GM23338 (cell line): ENCODE measurements around the gene SYNDIG1. TPM values are rescaled to one million over a fixed set of nuclear protein-coding genes. Genes with fewer than 3 reads are reported as not detected.

Experiments used
- ATAC-seq: fragments of 200-7000 bp; cut with Tn5 transposase; 3 replicates; pipeline ENCODE4 v1.9.1; 2020
- DNase-seq: peaks from one replicate; pipeline ENCODE4 v3.0.0-alpha.2; 2015; ENCODE audit warnings: low spot score
- H2AFZ ChIP-seq: fragments of 200-600 bp; sonication (generic); 2 replicates; pipeline ENCODE4 v1.8.0; 2016; ENCODE audit warnings: antibody characterized with exemption, mild to moderate bottlenecking, moderate library complexity
- H3F3A ChIP-seq: fragments of 200-600 bp; sonication (generic); replicated peaks from 2 replicates; pipeline ENCODE4 v1.8.0; 2017; ENCODE audit warnings: antibody characterized with exemption, mixed run types, low read depth
- H3K27ac ChIP-seq: fragments of 200-600 bp; sonication (generic); 2 replicates; pipeline ENCODE4 v1.6.1; 2016; ENCODE audit warnings: low read depth
- H3K27me3 ChIP-seq: fragments of 200-600 bp; sonication (generic); 2 replicates; pipeline ENCODE4 v1.8.0; 2016; ENCODE audit warnings: mild to moderate bottlenecking, mixed run types, moderate library complexity; ENCODE audit not compliant: insufficient read depth
- H3K36me3 ChIP-seq: fragments of 200-600 bp; sonication (generic); 2 replicates; pipeline ENCODE4 v1.8.0; 2016; ENCODE audit warnings: mild to moderate bottlenecking; ENCODE audit not compliant: insufficient read depth
- H3K4me1 ChIP-seq: fragments of 200-600 bp; sonication (generic); 2 replicates; pipeline ENCODE4 v1.8.0; 2016; ENCODE audit warnings: mild to moderate bottlenecking, moderate library complexity; ENCODE audit not compliant: insufficient read depth
- H3K4me2 ChIP-seq: fragments of 200-600 bp; sonication (generic); 2 replicates; pipeline ENCODE4 v1.7.1; 2017; ENCODE audit warnings: mixed run types
- H3K4me3 ChIP-seq: fragments of 200-600 bp; sonication (generic); 2 replicates; pipeline ENCODE4 v1.6.1; 2016; ENCODE audit warnings: mixed run types
- H3K79me2 ChIP-seq: fragments of 200-600 bp; sonication (generic); replicated peaks from 2 replicates; pipeline ENCODE4 v1.8.0; 2017; ENCODE audit warnings: mild to moderate bottlenecking; ENCODE audit not compliant: insufficient read depth
- H3K9me2 ChIP-seq: fragments of 200-600 bp; sonication (generic); 2 replicates; pipeline ENCODE4 v1.8.0; 2017; ENCODE audit not compliant: insufficient read depth
- H4K20me1 ChIP-seq: fragments of 200-600 bp; sonication (generic); replicated peaks from 2 replicates; pipeline ENCODE4 v1.8.0; 2017; ENCODE audit warnings: mild to moderate bottlenecking; ENCODE audit not compliant: insufficient read depth
- H3K27ac Mint-ChIP-seq: 2 replicates; pipeline ENCODE4 v1.8.0; 2020; ENCODE audit warnings: inconsistent platforms, mild to moderate bottlenecking, moderate library complexity, mixed read lengths
- H3K27me3 Mint-ChIP-seq: 3 replicates; pipeline ENCODE4 v1.8.0; 2022; ENCODE audit warnings: low read depth, mild to moderate bottlenecking, moderate library complexity, mixed read lengths, inconsistent platforms; ENCODE audit not compliant: insufficient read depth, poor library complexity
- H3K36me3 Mint-ChIP-seq: 3 replicates; pipeline ENCODE4 v1.8.0; 2021; ENCODE audit warnings: low read depth, mild to moderate bottlenecking, inconsistent platforms, moderate library complexity, mixed read lengths
- H3K4me1 Mint-ChIP-seq: 3 replicates; pipeline ENCODE4 v1.8.0; 2020; ENCODE audit warnings: mild to moderate bottlenecking, inconsistent platforms, mixed read lengths
- H3K4me3 Mint-ChIP-seq: 3 replicates; pipeline ENCODE4 v1.8.0; 2021; ENCODE audit warnings: moderate library complexity, mild to moderate bottlenecking, inconsistent platforms, mixed read lengths
- H3K9me3 Mint-ChIP-seq: 3 replicates; pipeline ENCODE4 v1.8.0; 2020; ENCODE audit warnings: moderate library complexity, mild to moderate bottlenecking, inconsistent platforms, mixed read lengths
- CREB1 ChIP-seq: fragments of 250-450 bp; sonication (Bioruptor Pico); IDR thresholded peaks from 2 replicates; pipeline ENCODE4 v1.5.0; 2020; ENCODE audit warnings: low read depth, mild to moderate bottlenecking, moderate library complexity
- EZH2 ChIP-seq: fragments of 200-600 bp; sonication (generic); IDR thresholded peaks from one replicate; pipeline ENCODE4 v1.8.0; 2017; ENCODE audit warnings: antibody characterized with exemption, mild to moderate bottlenecking, low read depth; ENCODE audit not compliant: unreplicated experiment
- EZH2phosphoT487 ChIP-seq: fragments of 200-600 bp; sonication (generic); IDR thresholded peaks from one replicate; pipeline ENCODE4 v1.8.1; 2018; ENCODE audit warnings: antibody characterized with exemption; ENCODE audit not compliant: unreplicated experiment
- JUNB ChIP-seq: IDR thresholded peaks from one replicate; pipeline ENCODE4 v1.6.1; 2016; ENCODE audit warnings: antibody characterized with exemption; ENCODE audit not compliant: unreplicated experiment
- NANOG ChIP-seq: IDR thresholded peaks from 2 replicates; pipeline ENCODE4 v1.6.1; 2016; ENCODE audit warnings: antibody characterized with exemption, borderline replicate concordance
- POLR2AphosphoS5 ChIP-seq: IDR thresholded peaks from 2 replicates; pipeline ENCODE4 v1.6.1; 2016; ENCODE audit warnings: antibody characterized with exemption, low read depth
- STAT1 ChIP-seq: IDR thresholded peaks from one replicate; pipeline ENCODE4 v1.6.1; 2016; ENCODE audit warnings: antibody characterized with exemption; ENCODE audit not compliant: unreplicated experiment
- ZNF114 ChIP-seq: fragments of 250-450 bp; sonication (Bioruptor Pico); IDR thresholded peaks from 2 replicates; pipeline ENCODE4 v1.5.0; 2020; ENCODE audit warnings: mild to moderate bottlenecking, moderate library complexity
- ZNF331 ChIP-seq: fragments of 250-450 bp; sonication (Bioruptor Pico); IDR thresholded peaks from 2 replicates; pipeline ENCODE4 v1.5.0; 2020; ENCODE audit warnings: low read depth, mild to moderate bottlenecking, moderate library complexity
- polyA plus RNA-seq: library from polyadenylated mRNA; unstranded; fragments of >200 nt; fragmentation: Nextera tagmentation; extraction: Ambion mirVana; gene quantifications from 2 replicates; pipeline ENCODE4 v1.2.1, GENCODE V29; 2016
- total RNA-seq: library from RNA; depleted of rRNA; stranded (reverse); fragments of >200 nt; shearing (Covaris generic); gene quantifications from 2 replicates; pipeline ENCODE4 v1.2.3, GENCODE V29; 2014
- TF ChIP-seq, protein P1 (sequence below): fragments of 250-450 bp; sonication (Bioruptor Pico); IDR thresholded peaks from 2 replicates; pipeline ENCODE4 v1.5.0; 2020; ENCODE audit warnings: mild to moderate bottlenecking, moderate library complexity
- TF ChIP-seq, protein P2 (sequence below), 2 experiments: fragments of 200-600 bp in 1 of 2; sonication (generic) in 1 of 2; conservative IDR thresholded peaks; 2 replicates each; pipeline versions ENCODE4 v1.5.1 to v1.6.1; 2016 to 2017; ENCODE audit warnings: antibody characterized with exemption in 2 of 2, low read depth in 2 of 2, mild to moderate bottlenecking in 2 of 2, moderate library complexity in 1 of 2
- TF ChIP-seq, protein P3 (sequence below): IDR thresholded peaks from 2 replicates; pipeline ENCODE4 v1.6.1; 2016; ENCODE audit warnings: antibody characterized with exemption
- TF ChIP-seq, protein P4 (sequence below): IDR thresholded peaks from one replicate; pipeline ENCODE4 v1.6.1; 2018; ENCODE audit warnings: antibody characterized with exemption; ENCODE audit not compliant: unreplicated experiment

The SYNDIG1 gene
- total and polyA plus RNA-seq, 2 experiments from 2014 or later, result 2.8 to 4.8 TPM

DNA sequence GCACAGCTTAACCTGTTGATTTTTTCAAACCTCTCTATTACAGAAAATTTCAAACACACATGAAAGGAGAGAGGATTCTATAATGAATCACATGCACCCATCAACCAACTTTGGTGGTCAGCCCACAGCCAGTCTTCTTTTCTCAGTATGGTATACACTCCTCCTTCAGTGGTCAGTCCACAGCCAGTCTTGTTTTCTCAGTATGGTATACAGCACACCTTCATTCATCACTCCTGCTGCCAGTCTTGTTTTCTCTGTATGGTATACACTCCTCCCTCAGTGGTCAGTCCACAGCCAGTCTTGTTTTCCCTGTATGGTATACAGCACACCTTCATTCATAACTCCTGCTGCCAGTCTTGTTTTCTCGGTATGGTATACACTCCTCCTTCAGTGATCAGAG is 67.8 kb downstream of the SYNDIG1 start:
- H3K27me3 Mint-ChIP-seq, result peaks cover 4% of the 10 kb centered on the region
- no peaks in the 10 kb centered on the region for H4K20me1 ChIP-seq
- no peak overlapping the region for H3K4me2 ChIP-seq
- H3K9me2 ChIP-seq, result no peaks in the 10 kb centered on the region
- H3K27ac Mint-ChIP-seq, result no peak overlapping the region
- no peak overlapping the region for H3K27ac ChIP-seq
- peaks cover 7% of the 10 kb centered on the region; the same call in 2 of the 3 replicates for H3K4me1 Mint-ChIP-seq
- peaks cover 8% of the 10 kb centered on the region; the same call in 2 of the 3 replicates for H3K36me3 Mint-ChIP-seq
- H3K9me3 Mint-ChIP-seq, result no peaks in the 10 kb centered on the region; the same call in 1 of the 3 replicates
- H3K4me3 Mint-ChIP-seq, result no peak overlapping the region
- H2AFZ ChIP-seq, result no peak overlapping the region
- no peak for DNase-seq
- TF ChIP-seq ZNF331 (CRISPR knock-in tag) (no peak), CREB1 (no peak), EZH2phosphoT487 (no peak), POLR2AphosphoS5 (no peak), JUNB (no peak), EZH2 (no peak), ZNF114 (no peak), STAT1 (no peak), NANOG (no peak)
- TF ChIP-seq, protein P1, sequence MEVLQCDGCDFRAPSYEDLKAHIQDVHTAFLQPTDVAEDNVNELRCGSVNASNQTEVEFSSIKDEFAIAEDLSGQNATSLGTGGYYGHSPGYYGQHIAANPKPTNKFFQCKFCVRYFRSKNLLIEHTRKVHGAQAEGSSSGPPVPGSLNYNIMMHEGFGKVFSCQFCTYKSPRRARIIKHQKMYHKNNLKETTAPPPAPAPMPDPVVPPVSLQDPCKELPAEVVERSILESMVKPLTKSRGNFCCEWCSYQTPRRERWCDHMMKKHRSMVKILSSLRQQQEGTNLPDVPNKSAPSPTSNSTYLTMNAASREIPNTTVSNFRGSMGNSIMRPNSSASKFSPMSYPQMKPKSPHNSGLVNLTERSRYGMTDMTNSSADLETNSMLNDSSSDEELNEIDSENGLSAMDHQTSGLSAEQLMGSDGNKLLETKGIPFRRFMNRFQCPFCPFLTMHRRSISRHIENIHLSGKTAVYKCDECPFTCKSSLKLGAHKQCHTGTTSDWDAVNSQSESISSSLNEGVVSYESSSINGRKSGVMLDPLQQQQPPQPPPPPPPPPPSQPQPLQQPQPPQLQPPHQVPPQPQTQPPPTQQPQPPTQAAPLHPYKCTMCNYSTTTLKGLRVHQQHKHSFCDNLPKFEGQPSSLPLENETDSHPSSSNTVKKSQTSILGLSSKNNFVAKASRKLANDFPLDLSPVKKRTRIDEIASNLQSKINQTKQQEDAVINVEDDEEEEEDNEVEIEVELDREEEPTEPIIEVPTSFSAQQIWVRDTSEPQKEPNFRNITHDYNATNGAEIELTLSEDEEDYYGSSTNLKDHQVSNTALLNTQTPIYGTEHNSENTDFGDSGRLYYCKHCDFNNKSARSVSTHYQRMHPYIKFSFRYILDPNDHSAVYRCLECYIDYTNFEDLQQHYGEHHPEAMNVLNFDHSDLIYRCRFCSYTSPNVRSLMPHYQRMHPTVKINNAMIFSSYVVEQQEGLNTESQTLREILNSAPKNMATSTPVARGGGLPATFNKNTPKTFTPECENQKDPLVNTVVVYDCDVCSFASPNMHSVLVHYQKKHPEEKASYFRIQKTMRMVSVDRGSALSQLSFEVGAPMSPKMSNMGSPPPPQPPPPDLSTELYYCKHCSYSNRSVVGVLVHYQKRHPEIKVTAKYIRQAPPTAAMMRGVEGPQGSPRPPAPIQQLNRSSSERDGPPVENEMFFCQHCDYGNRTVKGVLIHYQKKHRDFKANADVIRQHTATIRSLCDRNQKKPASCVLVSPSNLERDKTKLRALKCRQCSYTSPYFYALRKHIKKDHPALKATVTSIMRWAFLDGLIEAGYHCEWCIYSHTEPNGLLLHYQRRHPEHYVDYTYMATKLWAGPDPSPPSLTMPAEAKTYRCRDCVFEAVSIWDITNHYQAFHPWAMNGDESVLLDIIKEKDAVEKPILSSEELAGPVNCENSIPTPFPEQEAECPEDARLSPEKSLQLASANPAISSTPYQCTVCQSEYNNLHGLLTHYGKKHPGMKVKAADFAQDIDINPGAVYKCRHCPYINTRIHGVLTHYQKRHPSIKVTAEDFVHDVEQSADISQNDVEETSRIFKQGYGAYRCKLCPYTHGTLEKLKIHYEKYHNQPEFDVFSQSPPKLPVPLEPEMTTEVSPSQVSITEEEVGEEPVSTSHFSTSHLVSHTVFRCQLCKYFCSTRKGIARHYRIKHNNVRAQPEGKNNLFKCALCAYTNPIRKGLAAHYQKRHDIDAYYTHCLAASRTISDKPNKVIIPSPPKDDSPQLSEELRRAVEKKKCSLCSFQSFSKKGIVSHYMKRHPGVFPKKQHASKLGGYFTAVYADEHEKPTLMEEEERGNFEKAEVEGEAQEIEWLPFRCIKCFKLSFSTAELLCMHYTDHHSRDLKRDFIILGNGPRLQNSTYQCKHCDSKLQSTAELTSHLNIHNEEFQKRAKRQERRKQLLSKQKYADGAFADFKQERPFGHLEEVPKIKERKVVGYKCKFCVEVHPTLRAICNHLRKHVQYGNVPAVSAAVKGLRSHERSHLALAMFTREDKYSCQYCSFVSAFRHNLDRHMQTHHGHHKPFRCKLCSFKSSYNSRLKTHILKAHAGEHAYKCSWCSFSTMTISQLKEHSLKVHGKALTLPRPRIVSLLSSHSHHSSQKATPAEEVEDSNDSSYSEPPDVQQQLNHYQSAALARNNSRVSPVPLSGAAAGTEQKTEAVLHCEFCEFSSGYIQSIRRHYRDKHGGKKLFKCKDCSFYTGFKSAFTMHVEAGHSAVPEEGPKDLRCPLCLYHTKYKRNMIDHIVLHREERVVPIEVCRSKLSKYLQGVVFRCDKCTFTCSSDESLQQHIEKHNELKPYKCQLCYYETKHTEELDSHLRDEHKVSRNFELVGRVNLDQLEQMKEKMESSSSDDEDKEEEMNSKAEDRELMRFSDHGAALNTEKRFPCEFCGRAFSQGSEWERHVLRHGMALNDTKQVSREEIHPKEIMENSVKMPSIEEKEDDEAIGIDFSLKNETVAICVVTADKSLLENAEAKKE, result no peak
- TF ChIP-seq, protein P2, sequence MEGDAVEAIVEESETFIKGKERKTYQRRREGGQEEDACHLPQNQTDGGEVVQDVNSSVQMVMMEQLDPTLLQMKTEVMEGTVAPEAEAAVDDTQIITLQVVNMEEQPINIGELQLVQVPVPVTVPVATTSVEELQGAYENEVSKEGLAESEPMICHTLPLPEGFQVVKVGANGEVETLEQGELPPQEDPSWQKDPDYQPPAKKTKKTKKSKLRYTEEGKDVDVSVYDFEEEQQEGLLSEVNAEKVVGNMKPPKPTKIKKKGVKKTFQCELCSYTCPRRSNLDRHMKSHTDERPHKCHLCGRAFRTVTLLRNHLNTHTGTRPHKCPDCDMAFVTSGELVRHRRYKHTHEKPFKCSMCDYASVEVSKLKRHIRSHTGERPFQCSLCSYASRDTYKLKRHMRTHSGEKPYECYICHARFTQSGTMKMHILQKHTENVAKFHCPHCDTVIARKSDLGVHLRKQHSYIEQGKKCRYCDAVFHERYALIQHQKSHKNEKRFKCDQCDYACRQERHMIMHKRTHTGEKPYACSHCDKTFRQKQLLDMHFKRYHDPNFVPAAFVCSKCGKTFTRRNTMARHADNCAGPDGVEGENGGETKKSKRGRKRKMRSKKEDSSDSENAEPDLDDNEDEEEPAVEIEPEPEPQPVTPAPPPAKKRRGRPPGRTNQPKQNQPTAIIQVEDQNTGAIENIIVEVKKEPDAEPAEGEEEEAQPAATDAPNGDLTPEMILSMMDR (conservative IDR thresholded peaks at IDR 0.05; ENCODE audit: low read depth in 2 of 2), result no peak
- TF ChIP-seq, protein P3, sequence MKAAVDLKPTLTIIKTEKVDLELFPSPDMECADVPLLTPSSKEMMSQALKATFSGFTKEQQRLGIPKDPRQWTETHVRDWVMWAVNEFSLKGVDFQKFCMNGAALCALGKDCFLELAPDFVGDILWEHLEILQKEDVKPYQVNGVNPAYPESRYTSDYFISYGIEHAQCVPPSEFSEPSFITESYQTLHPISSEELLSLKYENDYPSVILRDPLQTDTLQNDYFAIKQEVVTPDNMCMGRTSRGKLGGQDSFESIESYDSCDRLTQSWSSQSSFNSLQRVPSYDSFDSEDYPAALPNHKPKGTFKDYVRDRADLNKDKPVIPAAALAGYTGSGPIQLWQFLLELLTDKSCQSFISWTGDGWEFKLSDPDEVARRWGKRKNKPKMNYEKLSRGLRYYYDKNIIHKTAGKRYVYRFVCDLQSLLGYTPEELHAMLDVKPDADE, result no peak
- TF ChIP-seq, protein P4, sequence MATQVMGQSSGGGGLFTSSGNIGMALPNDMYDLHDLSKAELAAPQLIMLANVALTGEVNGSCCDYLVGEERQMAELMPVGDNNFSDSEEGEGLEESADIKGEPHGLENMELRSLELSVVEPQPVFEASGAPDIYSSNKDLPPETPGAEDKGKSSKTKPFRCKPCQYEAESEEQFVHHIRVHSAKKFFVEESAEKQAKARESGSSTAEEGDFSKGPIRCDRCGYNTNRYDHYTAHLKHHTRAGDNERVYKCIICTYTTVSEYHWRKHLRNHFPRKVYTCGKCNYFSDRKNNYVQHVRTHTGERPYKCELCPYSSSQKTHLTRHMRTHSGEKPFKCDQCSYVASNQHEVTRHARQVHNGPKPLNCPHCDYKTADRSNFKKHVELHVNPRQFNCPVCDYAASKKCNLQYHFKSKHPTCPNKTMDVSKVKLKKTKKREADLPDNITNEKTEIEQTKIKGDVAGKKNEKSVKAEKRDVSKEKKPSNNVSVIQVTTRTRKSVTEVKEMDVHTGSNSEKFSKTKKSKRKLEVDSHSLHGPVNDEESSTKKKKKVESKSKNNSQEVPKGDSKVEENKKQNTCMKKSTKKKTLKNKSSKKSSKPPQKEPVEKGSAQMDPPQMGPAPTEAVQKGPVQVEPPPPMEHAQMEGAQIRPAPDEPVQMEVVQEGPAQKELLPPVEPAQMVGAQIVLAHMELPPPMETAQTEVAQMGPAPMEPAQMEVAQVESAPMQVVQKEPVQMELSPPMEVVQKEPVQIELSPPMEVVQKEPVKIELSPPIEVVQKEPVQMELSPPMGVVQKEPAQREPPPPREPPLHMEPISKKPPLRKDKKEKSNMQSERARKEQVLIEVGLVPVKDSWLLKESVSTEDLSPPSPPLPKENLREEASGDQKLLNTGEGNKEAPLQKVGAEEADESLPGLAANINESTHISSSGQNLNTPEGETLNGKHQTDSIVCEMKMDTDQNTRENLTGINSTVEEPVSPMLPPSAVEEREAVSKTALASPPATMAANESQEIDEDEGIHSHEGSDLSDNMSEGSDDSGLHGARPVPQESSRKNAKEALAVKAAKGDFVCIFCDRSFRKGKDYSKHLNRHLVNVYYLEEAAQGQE, result no peak
- no peak for ATAC-seq
- no peaks in the 10 kb centered on the region for H3K27me3 ChIP-seq
- H3F3A ChIP-seq, result no peaks in the 10 kb centered on the region
- no peaks in the 10 kb centered on the region for H3K4me1 ChIP-seq
- H3K79me2 ChIP-seq, result no peaks in the 10 kb centered on the region
- H3K36me3 ChIP-seq, result no peaks in the 10 kb centered on the region
- no peak overlapping the region for H3K4me3 ChIP-seq
